Activated CD4-positive, alpha-beta T cell treated with anti-CD3 and anti-CD28 coated beads, Interleukin-2, amount 10 ng/mL, durations not matched to agents 24 days and 14 days (primary cell): ENCODE data around the gene ICAM1. TPM values are rescaled to one million over a fixed set of nuclear protein-coding genes. Genes with fewer than 3 reads are reported as not detected.
"Not testable (repeated sequence)": the region's sequence is repeated elsewhere in the genome, so short reads cannot be mapped to it uniquely, and the experiment has no call there.

ENCODE experiments used
- DNase-seq: peaks from one replicate; pipeline ENCODE4 v3.0.0; 2022
- H3K27ac Mint-ChIP-seq: one replicate; pipeline ENCODE4 v1.8.0; 2022; ENCODE audit warnings: mild to moderate bottlenecking, mixed read lengths
- H3K27me3 Mint-ChIP-seq: one replicate; pipeline ENCODE4 v1.8.0; 2022; ENCODE audit warnings: mixed read lengths
- H3K36me3 Mint-ChIP-seq: one replicate; pipeline ENCODE4 v1.8.0; 2022; ENCODE audit warnings: low read depth, mild to moderate bottlenecking, mixed read lengths
- H3K4me1 Mint-ChIP-seq: one replicate; pipeline ENCODE4 v1.8.0; 2021; ENCODE audit warnings: mixed read lengths
- H3K4me3 Mint-ChIP-seq: one replicate; pipeline ENCODE4 v1.8.0; 2022; ENCODE audit warnings: mild to moderate bottlenecking, moderate library complexity, mixed read lengths
- H3K9me3 Mint-ChIP-seq: one replicate; pipeline ENCODE4 v1.8.0; 2021; ENCODE audit warnings: mixed read lengths
- intact Hi-C: fragments of 100-400 bp; cut with micrococcal nuclease; formaldehyde crosslinking; loops from one replicate; pipeline ENCODE4 v1.15.1; 2023
- total RNA-seq: library from RNA; stranded (reverse); gene quantifications from 2 replicates; pipeline ENCODE4 v1.2.3, GENCODE V29; 2022

Gene ICAM1
- total RNA-seq, 1 donor from 2014 or later, result 82.1 TPM

DNA sequence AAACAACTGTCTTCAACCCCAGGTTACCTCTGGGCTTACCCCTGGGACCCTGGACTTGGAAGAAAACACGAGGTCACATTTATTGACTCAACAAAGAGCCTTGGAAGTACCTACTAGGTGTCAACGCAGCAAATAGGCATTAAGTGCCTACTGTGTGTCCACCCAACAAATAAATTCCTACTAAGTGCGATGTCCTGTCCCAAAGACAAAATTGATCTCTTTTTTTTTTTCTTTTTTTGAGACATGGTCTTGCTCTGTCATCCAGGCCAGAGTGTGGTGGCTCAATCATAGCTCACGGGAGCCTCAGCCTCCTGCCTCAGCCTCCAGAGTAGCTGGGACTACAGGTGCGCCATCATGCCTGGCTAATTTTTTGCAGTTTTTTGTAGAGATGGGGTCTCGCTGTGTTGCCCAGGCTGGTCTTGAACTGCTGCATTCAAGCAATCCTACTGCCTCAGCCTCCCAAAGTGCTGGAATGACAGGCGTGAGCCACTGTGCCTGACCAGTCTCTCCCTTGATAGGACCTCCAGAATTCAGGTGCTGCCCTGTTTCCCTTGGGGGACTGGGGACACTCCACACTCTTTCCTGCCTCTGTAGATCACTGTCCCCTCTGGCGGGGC, 39.2 kb upstream of the ICAM1 start:
- peaks cover 20% of the 10 kb centered on the region for H3K4me1 Mint-ChIP-seq
- H3K27ac Mint-ChIP-seq, result peak overlapping the region; percentile 76
- H3K9me3 Mint-ChIP-seq, result no peaks in the 10 kb centered on the region
- H3K27me3 Mint-ChIP-seq, result no peaks in the 10 kb centered on the region
- intact Hi-C loops, result loop anchor here (2.0 kb wide), 1 partner anchor 37 kb away; the partner anchor contains the start of gene DNMT1
- H3K4me3 Mint-ChIP-seq, result peak overlapping the region; percentile 89
- DNase-seq, result no peak
- H3K36me3 Mint-ChIP-seq, result no peaks in the 10 kb centered on the region

GRCh38 chr19:10233946-10234345, 37.0 kb upstream of the ICAM1 start:
- no peaks in the 10 kb centered on the region for H3K27me3 Mint-ChIP-seq
- H3K4me1 Mint-ChIP-seq, result peaks cover 20% of the 10 kb centered on the region
- no peak for DNase-seq
- H3K36me3 Mint-ChIP-seq, result no peaks in the 10 kb centered on the region
- H3K4me3 Mint-ChIP-seq, result no peak overlapping the region
- H3K9me3 Mint-ChIP-seq, result no peaks in the 10 kb centered on the region
- H3K27ac Mint-ChIP-seq, result no peak overlapping the region
- intact Hi-C loops, result no loop called here

DNA sequence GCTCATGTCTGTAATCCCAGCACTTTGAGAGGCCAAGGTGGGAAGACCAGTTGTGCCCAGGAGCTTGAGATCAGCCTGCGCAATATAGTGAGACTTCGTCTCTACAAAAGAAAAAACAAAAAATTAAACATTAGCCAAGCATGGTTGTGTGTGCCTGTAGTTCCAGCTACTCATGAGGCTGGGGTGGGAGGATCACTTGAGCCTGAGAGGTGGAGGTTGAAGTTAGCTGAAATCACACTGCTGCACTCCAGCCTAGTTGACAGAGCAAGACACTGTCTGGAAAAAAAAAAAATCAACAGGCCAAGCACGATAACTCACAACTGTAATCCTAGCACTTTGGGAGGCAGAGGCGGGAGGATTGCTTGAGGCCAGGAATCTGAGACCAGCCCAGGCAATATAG, 35.9 kb upstream of the ICAM1 start:
- intact Hi-C loops, result no loop called here
- peak overlapping the region; percentile 32 for H3K27ac Mint-ChIP-seq
- no peaks in the 10 kb centered on the region for H3K27me3 Mint-ChIP-seq
- no peaks in the 10 kb centered on the region for H3K36me3 Mint-ChIP-seq
- H3K4me1 Mint-ChIP-seq, result peaks cover 14% of the 10 kb centered on the region
- H3K4me3 Mint-ChIP-seq, result no peak overlapping the region
- no peak for DNase-seq
- H3K9me3 Mint-ChIP-seq, result no peaks in the 10 kb centered on the region

DNA sequence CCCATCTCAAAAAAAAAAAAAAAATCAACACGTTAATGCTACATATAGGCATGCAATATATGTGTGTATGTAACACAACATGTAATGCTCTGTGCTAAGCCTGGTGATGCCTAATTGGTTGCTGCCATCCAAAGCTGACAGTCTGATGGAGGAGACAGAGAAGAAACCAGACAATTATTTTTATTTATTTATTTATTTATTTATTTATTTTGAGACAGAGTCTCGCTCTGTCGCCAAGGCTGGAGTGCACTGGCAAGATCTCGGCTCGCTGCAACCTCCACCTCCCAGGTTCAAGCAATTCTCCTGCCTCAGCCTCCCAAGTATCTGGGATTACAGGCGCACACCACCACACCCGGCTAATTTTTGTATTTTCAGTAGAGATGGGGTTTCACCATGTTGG, 35.5 kb upstream of the ICAM1 start:
- H3K27ac Mint-ChIP-seq, DNase-seq, H3K36me3 Mint-ChIP-seq, intact Hi-C loops, H3K27me3 Mint-ChIP-seq, H3K4me3 Mint-ChIP-seq, H3K9me3 Mint-ChIP-seq: not testable (repeated sequence)
- H3K4me1 Mint-ChIP-seq, result peaks cover 14% of the 10 kb centered on the region

- Mint-ChIP-seq H3K4me3 (no peak overlapping the region), H3K4me1 (peaks cover 12% of the 10 kb centered on the region), H3K36me3 (no peaks in the 10 kb centered on the region), H3K9me3 (no peaks in the 10 kb centered on the region), H3K27me3 (no peaks in the 10 kb centered on the region), H3K27ac (no peak overlapping the region)
- intact Hi-C loops, result no loop called here
- no peak for DNase-seq
Measured at GRCh38 chr19:10237702-10238101, 33.2 kb upstream of the ICAM1 start.

DNA sequence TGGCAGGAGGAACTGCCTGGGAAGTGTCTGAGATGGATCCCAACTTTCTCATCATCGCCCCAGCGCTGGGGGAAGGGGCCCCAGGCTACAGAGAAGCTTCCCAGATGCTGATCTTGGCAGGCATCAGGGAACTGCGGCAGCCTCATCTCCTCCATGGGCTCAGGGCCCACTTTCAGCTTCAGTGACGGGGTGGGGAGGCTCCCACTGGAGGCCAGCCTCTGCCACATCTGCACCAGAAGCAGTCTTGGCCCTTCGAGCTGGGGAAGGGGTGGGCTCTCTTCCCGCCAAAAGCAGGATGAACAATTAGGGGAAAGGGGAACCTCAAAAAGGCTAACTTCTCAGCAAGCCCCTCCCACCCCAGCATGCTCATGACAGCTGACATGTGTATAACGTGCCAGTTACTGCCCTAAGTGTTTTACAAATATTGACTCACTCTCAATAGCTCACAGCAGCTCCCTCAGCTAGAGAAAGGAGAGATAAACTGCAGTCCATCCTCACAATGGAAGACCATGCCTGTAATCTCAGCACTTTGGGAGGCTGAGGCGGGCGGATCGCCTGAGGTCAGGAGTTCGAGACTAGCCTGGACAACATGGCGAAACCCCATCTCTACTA, 32.6 kb upstream of the ICAM1 start:
- H3K27ac Mint-ChIP-seq, result no peak overlapping the region
- intact Hi-C loops, result no loop called here
- peaks cover 12% of the 10 kb centered on the region for H3K4me1 Mint-ChIP-seq
- H3K36me3 Mint-ChIP-seq, result no peaks in the 10 kb centered on the region
- no peak for DNase-seq
- no peaks in the 10 kb centered on the region for H3K9me3 Mint-ChIP-seq
- no peaks in the 10 kb centered on the region for H3K27me3 Mint-ChIP-seq
- H3K4me3 Mint-ChIP-seq, result no peak overlapping the region

- H3K36me3 Mint-ChIP-seq, H3K4me3 Mint-ChIP-seq, DNase-seq, H3K4me1 Mint-ChIP-seq, H3K9me3 Mint-ChIP-seq, H3K27me3 Mint-ChIP-seq, intact Hi-C loops, H3K27ac Mint-ChIP-seq: not testable (repeated sequence)
Measured at GRCh38 chr19:10241826-10242449, 29.0 kb upstream of the ICAM1 start.

DNA sequence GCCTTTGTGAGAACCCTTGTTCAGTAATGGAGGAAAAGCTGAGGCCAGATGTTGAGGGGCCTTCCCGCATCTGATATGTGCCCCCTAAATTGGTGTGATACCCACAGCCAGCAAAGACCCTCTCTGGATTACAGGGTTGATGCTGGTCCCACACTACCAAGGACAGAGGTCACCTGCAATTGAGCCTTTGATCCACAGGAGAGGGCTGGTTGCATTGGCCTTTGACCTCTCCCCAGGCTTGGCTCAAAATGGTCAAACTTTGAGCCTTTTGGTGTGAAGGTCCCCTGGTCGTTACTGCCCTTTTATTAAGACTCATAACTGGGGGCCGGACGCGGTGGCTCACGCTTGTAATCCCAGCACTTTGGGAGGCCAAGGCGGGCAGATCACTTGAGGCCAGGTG, 27.3 kb upstream of the ICAM1 start:
- no peaks in the 10 kb centered on the region for H3K4me1 Mint-ChIP-seq
- H3K27me3 Mint-ChIP-seq, result no peaks in the 10 kb centered on the region
- intact Hi-C loops, result no loop called here
- H3K36me3 Mint-ChIP-seq, result no peaks in the 10 kb centered on the region
- no peak overlapping the region for H3K4me3 Mint-ChIP-seq
- no peaks in the 10 kb centered on the region for H3K9me3 Mint-ChIP-seq
- DNase-seq, result no peak
- H3K27ac Mint-ChIP-seq, result no peak overlapping the region

DNA sequence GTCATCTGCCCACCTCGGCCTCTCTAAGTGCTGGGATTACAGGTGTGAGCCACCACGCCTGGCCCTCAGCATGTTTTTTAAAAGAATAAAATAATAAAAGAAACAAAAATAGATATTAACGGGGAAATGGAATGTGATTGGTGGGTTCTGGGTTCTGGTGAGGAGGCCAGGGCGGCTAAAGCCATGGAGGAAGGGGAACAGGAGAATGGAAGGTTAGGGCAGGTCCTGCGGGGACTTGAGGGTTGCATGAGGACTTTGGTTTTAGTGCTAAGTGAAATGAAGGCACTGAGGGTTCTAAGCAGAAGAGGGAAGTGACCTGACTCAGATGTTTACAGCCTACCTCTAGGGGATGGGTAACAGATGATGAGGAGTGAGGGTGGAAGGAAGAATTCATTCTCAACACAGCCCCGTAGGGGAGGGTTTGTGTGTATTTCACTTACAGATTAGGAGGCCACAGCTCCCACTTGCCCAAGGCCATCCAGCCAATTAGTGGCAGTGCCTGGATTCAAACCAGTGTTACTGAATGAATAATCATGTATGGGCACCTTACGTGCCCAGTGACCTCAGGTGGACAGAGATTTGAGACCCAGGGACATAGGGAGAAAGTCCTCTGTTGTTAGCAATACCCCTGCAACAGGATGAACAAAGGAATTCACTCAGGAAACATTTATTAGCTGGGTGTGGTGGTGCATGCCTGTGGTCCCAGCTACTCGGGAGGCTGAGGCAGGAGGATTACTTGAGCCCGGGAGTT, 25.6 kb upstream of the ICAM1 start:
- intact Hi-C loops, result no loop called here
- peaks cover 3% of the 10 kb centered on the region for H3K4me1 Mint-ChIP-seq
- H3K27me3 Mint-ChIP-seq, result no peaks in the 10 kb centered on the region
- H3K4me3 Mint-ChIP-seq, result no peak overlapping the region
- no peaks in the 10 kb centered on the region for H3K9me3 Mint-ChIP-seq
- DNase-seq, result no peak
- no peak overlapping the region for H3K27ac Mint-ChIP-seq
- H3K36me3 Mint-ChIP-seq, result no peaks in the 10 kb centered on the region

- Mint-ChIP-seq H3K36me3 (no peaks in the 10 kb centered on the region), H3K27me3 (no peaks in the 10 kb centered on the region), H3K4me1 (peaks cover 6% of the 10 kb centered on the region), H3K27ac (no peak overlapping the region), H3K9me3 (no peaks in the 10 kb centered on the region), H3K4me3 (no peak overlapping the region)
- intact Hi-C loops, result no loop called here
- no peak for DNase-seq
Measured at GRCh38 chr19:10246511-10246910, 24.4 kb upstream of the ICAM1 start.

GRCh38 chr19:10251792-10252694, 18.9 kb upstream of the ICAM1 start, which contains the start of gene MRPL4:
MRPL4 (plus strand) TSS chr19:10252214; CDS start chr19:10252254, 40 bp downstream.
- H3K27ac Mint-ChIP-seq, result peak within 1 kb of the TSS; percentile 95
- H3K9me3 Mint-ChIP-seq, result no peaks in the 10 kb centered on the region
- H3K27me3 Mint-ChIP-seq, result no peaks in the 10 kb centered on the region
- H3K4me3 Mint-ChIP-seq, result peak within 1 kb of the TSS; percentile 94
- intact Hi-C loops, result loop anchor here (1.0 to 5.0 kb wide), 5 partner anchors 35 to 318 kb away; partner anchors contain the start of genes DNMT1 and PPAN
- DNase-seq, result peak; percentile 99
- peaks cover 36% of the 10 kb centered on the region for H3K36me3 Mint-ChIP-seq
- H3K4me1 Mint-ChIP-seq, result peaks cover 23% of the 10 kb centered on the region

DNA sequence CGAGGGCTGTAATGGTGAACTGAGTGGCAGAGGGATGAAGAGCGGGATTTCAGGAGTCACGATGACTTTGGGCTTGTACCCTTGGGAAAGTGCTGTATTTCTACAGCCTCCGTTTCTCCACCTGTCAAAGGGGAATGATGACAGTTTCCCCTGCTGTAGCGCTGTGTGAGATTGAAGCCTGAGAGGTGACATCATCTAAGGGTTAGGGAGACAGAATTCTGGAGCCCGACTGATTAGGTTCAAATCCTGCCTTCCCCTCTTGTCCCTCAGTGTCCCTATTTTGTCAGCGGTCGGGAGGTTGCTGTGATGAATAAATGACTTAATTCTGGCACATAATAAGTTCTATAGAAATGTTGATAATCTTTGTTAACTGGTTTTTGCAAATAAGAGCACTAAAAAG, 18.2 kb upstream of the ICAM1 start:
- Mint-ChIP-seq H3K4me3 (peak overlapping the region; percentile 94), H3K36me3 (peaks cover 42% of the 10 kb centered on the region), H3K27me3 (no peaks in the 10 kb centered on the region), H3K4me1 (peaks cover 23% of the 10 kb centered on the region), H3K9me3 (no peaks in the 10 kb centered on the region), H3K27ac (peak overlapping the region; percentile 95)
- DNase-seq, result no peak
- intact Hi-C loops, result loop anchor here (5.0 kb wide), 3 partner anchors 35 to 145 kb away; partner anchors contain the start of gene PPAN

- H3K4me1 Mint-ChIP-seq, result peaks cover 30% of the 10 kb centered on the region
- H3K4me3 Mint-ChIP-seq, result peak overlapping the region; percentile 49
- no peak overlapping the region for H3K27ac Mint-ChIP-seq
- no peak for DNase-seq
- intact Hi-C loops, result loop anchor here (5.0 kb wide), 3 partner anchors 37 to 147 kb away; partner anchors contain the start of gene PPAN
- no peaks in the 10 kb centered on the region for H3K27me3 Mint-ChIP-seq
- peaks cover 57% of the 10 kb centered on the region for H3K36me3 Mint-ChIP-seq
- no peaks in the 10 kb centered on the region for H3K9me3 Mint-ChIP-seq
Measured at GRCh38 chr19:10254244-10254643, 16.7 kb upstream of the ICAM1 start.
